Body of pancreas (tissue), 4 donors: ENCODE results near the gene XIAP. TPM values are rescaled to one million over a fixed set of nuclear protein-coding genes. Genes with fewer than 3 reads are reported as not detected.
A peak's percentile ranks its signal among the peaks of the same experiment; 100 is the strongest.

Experiments used
- ATAC-seq: fragments of 150-250 bp; one replicate; pipeline ENCODE4 v1.9.1; 2016
- DNase-seq, 4 donors: peaks; one replicate each; pipeline ENCODE4 v3.0.0-alpha.2; 2019
- H3K27ac ChIP-seq, 4 donors: fragments of 200-600 bp; sonication (generic); 1 replicate in 3 of 4; 2 replicates in 1 of 4; pipeline versions ENCODE4 v1.5.1 to v1.6.1; 2016 to 2019; ENCODE audit warnings: mild to moderate bottlenecking in 1 of 4, mixed read lengths in 1 of 4, moderate library complexity in 1 of 4
- H3K27me3 ChIP-seq, 2 donors: fragments of 200-600 bp; sonication (generic); one replicate each; pipeline ENCODE4 v1.6.0; 2016; ENCODE audit warnings: mild to moderate bottlenecking in 1 of 2
- H3K36me3 ChIP-seq, 2 donors: fragments of 200-600 bp; sonication (generic); replicated peaks in 1 of 2; 2 replicates each; pipeline ENCODE4 v1.5.1; 2016; ENCODE audit warnings: low read depth in 2 of 2; ENCODE audit not compliant: insufficient read depth in 1 of 2
- H3K4me1 ChIP-seq: fragments of 200-600 bp; sonication (generic); one replicate; pipeline ENCODE4 v1.6.0; 2016
- H3K4me3 ChIP-seq, 2 donors: fragments of 200-600 bp; sonication (generic); 1 replicate in 1 of 2; 2 replicates in 1 of 2; pipeline ENCODE4 v1.5.1; 2016 to 2019
- H3K9me3 ChIP-seq, 3 donors: fragments of 200-600 bp; sonication (generic); 1 replicate in 2 of 3; 2 replicates in 1 of 3; pipeline ENCODE4 v1.5.1; 2016
- POLR2A ChIP-seq, 3 donors: fragments of 450-650 bp; IDR thresholded peaks; one replicate each; pipeline ENCODE4 v1.6.1; 2016; ENCODE audit warnings: antibody characterized with exemption in 3 of 3, mild to moderate bottlenecking in 2 of 3
- WGBS, 2 donors: methylation state at CpG; one replicate each; pipeline ENCODE4 v1.1.5; 2017; 5-methylcytosine and 5-hydroxymethylcytosine counted together
- intact Hi-C: fragments of 100-400 bp; cut with DNase I; formaldehyde crosslinking; loops from one replicate; pipeline ENCODE4 v1.15.1; 2023
- total RNA-seq, 2 donors: library from RNA; depleted of rRNA; stranded (reverse); fragments of >200 nt; gene quantifications; one replicate each; pipeline ENCODE4 v1.1.0, GENCODE V29; 2016
- TF ChIP-seq, protein P1 (sequence below), 7 experiments: fragments of 450-650 bp in 4 of 7; fragments of 200-600 bp in 3 of 7; sonication (generic) in 3 of 7; IDR thresholded peaks; one replicate each; pipeline ENCODE4 v1.5.1; 2016 to 2019; ENCODE audit warnings: antibody characterized with exemption in 7 of 7

XIAP gene
- total RNA-seq, 2 donors from 2014 or later: 20.4 to 22.1 TPM

DNA sequence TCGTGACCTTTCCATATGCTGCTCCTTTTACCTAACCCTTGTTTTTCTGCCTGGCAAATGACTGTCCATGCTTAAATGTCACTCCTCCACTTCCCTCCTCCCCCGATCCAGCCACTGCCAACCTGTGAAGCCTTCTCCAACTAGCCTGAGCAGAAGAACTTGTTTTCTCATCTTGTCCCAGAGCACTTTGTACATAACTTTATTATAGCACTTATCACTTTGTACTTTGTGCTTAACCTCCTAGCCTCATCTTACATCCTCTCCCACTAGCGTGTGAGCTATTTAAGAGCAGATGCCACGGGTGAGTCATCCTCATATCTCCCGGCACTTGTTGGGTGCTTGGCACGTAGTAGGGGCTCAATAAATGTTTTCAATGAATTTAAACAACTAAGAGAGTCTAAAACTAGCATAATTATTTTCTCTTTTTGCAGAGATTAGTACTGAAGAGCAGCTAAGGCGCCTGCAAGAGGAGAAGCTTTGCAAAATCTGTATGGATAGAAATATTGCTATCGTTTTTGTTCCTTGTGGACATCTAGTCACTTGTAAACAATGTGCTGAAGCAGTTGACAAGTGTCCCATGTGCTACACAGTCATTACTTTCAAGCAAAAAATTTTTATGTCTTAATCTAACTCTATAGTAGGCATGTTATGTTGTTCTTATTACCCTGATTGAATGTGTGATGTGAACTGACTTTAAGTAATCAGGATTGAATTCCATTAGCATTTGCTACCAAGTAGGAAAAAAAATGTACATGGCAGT lies 46.9 kb downstream of the XIAP start:
- no peaks in the 10 kb centered on the region for H3K27me3 ChIP-seq
- 56 to 59% methylated on average over 8 of the region's 8 CpGs for WGBS, 2 donors
- H3K4me3 ChIP-seq: no peak overlapping the region
- no peaks in the 10 kb centered on the region for H3K9me3 ChIP-seq
- ATAC-seq: no peak
- TF ChIP-seq, protein P1, sequence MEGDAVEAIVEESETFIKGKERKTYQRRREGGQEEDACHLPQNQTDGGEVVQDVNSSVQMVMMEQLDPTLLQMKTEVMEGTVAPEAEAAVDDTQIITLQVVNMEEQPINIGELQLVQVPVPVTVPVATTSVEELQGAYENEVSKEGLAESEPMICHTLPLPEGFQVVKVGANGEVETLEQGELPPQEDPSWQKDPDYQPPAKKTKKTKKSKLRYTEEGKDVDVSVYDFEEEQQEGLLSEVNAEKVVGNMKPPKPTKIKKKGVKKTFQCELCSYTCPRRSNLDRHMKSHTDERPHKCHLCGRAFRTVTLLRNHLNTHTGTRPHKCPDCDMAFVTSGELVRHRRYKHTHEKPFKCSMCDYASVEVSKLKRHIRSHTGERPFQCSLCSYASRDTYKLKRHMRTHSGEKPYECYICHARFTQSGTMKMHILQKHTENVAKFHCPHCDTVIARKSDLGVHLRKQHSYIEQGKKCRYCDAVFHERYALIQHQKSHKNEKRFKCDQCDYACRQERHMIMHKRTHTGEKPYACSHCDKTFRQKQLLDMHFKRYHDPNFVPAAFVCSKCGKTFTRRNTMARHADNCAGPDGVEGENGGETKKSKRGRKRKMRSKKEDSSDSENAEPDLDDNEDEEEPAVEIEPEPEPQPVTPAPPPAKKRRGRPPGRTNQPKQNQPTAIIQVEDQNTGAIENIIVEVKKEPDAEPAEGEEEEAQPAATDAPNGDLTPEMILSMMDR (IDR thresholded peaks at IDR 0.05): no peak
- TF ChIP-seq POLR2A (IDR thresholded peaks at IDR 0.05): no peak
- no peak overlapping the region for H3K27ac ChIP-seq
- no peak for DNase-seq
- intact Hi-C loops: no loop called here
- no peaks in the 10 kb centered on the region for H3K36me3 ChIP-seq
- H3K4me1 ChIP-seq: peaks cover 11% of the 10 kb centered on the region

DNA sequence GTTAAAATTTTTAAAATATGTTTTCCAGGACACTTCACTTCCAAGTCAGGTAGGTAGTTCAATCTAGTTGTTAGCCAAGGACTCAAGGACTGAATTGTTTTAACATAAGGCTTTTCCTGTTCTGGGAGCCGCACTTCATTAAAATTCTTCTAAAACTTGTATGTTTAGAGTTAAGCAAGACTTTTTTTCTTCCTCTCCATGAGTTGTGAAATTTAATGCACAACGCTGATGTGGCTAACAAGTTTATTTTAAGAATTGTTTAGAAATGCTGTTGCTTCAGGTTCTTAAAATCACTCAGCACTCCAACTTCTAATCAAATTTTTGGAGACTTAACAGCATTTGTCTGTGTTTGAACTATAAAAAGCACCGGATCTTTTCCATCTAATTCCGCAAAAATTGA lies 49.7 kb downstream of the XIAP start:
- 78 to 84% methylated on average over 4 of the region's 4 CpGs for WGBS, 2 donors
- ATAC-seq: no peak
- Histone ChIP-seq H3K4me1 (peaks cover 11% of the 10 kb centered on the region), H3K36me3 (no peaks in the 10 kb centered on the region), H3K9me3 (no peaks in the 10 kb centered on the region), H3K4me3 (no peak overlapping the region), H3K27ac (no peak overlapping the region), H3K27me3 (no peaks in the 10 kb centered on the region)
- DNase-seq: no peak
- intact Hi-C loops: no loop called here
- TF ChIP-seq POLR2A (IDR thresholded peaks at IDR 0.05): no peak
- TF ChIP-seq, protein P1 (IDR thresholded peaks at IDR 0.05): no peak

DNA sequence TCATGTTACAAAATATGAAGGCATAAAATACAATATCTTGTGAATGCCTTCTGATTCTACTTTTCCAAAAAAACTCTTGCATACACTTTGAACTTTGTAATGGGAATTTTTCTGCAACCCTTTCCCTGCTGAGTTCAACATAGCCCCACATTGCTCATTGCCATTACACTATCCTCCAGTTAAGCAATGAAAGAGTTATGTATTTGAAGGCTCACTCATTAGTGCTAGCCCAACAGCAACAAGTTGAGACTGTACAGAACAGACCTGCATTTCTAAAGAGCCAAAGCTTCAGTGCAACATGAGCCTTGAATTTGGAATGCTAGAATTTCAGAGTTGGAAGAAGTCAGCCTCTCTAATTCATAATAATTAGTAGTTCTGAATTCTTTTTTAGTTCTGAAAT lies 57.2 kb downstream of the XIAP start:
- Histone ChIP-seq H3K27ac (peak overlapping the region in 2 of 4 donors; percentile 67 to 82), H3K4me3 (no peak overlapping the region), H3K36me3 (no peaks in the 10 kb centered on the region), H3K4me1 (peaks cover 17% of the 10 kb centered on the region), H3K27me3 (peaks cover 0 to 8% of the 10 kb centered on the region in 2 donors), H3K9me3 (no peaks in the 10 kb centered on the region)
- intact Hi-C loops: no loop called here
- ATAC-seq (no peak), DNase-seq (no peak)
- no peak for TF ChIP-seq POLR2A (IDR thresholded peaks at IDR 0.05)
- TF ChIP-seq, protein P1 (IDR thresholded peaks at IDR 0.05): no peak

DNA sequence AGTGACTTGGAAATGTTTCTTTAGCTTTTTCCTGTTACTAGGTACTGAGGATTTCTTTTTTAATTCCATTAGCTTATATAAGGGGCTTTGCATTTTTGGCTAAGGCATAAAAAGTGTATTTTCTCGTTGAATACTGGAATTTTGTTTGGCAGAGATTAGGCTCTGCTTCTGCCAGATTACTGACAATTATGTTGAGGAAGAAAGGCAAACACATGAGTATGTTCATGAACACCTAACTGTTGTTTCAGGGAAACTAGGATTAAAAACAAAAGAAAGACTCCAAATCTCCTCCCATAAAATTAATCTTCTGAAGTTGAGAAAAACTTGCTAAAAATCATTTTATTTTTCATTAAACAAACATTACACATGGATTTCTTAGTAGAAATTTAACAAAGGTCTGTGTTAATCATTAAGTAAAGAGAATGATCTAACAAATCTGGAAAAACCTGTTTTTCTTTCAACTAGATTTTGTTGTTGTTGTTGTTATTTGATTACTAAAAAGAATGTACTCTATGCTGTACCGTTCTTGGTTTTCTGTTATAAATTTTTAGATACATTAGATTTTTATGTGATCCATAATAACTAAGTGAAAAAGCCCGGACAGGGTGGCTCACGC lies 58.4 kb downstream of the XIAP start:
- no peaks in the 10 kb centered on the region for H3K9me3 ChIP-seq
- H3K36me3 ChIP-seq: no peaks in the 10 kb centered on the region
- no peak overlapping the region for H3K4me3 ChIP-seq
- intact Hi-C loops: no loop called here
- no peak for TF ChIP-seq POLR2A (IDR thresholded peaks at IDR 0.05)
- TF ChIP-seq, protein P1 (IDR thresholded peaks at IDR 0.05): no peak
- 17 to 23% methylated on average over 4 of the region's 4 CpGs for WGBS, 2 donors
- no peak for DNase-seq
- peak; percentile 86 for ATAC-seq
- H3K27me3 ChIP-seq: peaks cover 0 to 8% of the 10 kb centered on the region in 2 donors
- H3K27ac ChIP-seq: peak overlapping the region in 3 of 4 donors; percentile 28 to 82 (median 67)
- peaks cover 17% of the 10 kb centered on the region for H3K4me1 ChIP-seq
